Activated CD4-positive, alpha-beta T cell treated with anti-CD3 and anti-CD28 coated beads, Interleukin-2, amount 10 ng/mL, durations not matched to agents 7 days and 5 days (primary cell): Measurements from ENCODE around the gene CADPS2. TPM values are rescaled to one million over a fixed set of nuclear protein-coding genes. Genes with fewer than 3 reads are reported as not detected.

ENCODE experiments used
- CTCF ChIA-PET: fragments of 350-600 bp; sonication (Branson Sonifier 250); formaldehyde crosslinking; loops from one replicate; lab custom pipeline; 2021; ENCODE audit warnings: antibody characterized with exemption; lab: Charles Lee
- POLR2A ChIA-PET: fragments of 350-600 bp; sonication (Branson Sonifier 250); formaldehyde crosslinking; loops from one replicate; lab custom pipeline; 2021; ENCODE audit warnings: antibody characterized with exemption; lab: Charles Lee
- DNase-seq: peaks from one replicate; pipeline ENCODE4 v3.0.0-alpha.2; 2020
- H3K27ac Mint-ChIP-seq: one replicate; pipeline ENCODE4 v1.8.0; 2021; ENCODE audit warnings: mild to moderate bottlenecking, moderate library complexity, mixed read lengths
- H3K27me3 Mint-ChIP-seq: one replicate; pipeline ENCODE4 v1.8.0; 2021; ENCODE audit warnings: mixed read lengths
- H3K36me3 Mint-ChIP-seq: one replicate; pipeline ENCODE4 v1.8.0; 2021; ENCODE audit warnings: low read depth, mixed read lengths
- H3K4me1 Mint-ChIP-seq: one replicate; pipeline ENCODE4 v1.8.0; 2021; ENCODE audit warnings: mixed read lengths
- H3K4me3 Mint-ChIP-seq: one replicate; pipeline ENCODE4 v1.8.0; 2021; ENCODE audit warnings: mild to moderate bottlenecking, moderate library complexity, mixed read lengths
- H3K9me3 Mint-ChIP-seq: one replicate; pipeline ENCODE4 v1.8.0; 2021; ENCODE audit warnings: mixed read lengths
- total RNA-seq, 2 experiments: library from RNA; stranded (reverse); gene quantifications; one replicate each; pipeline ENCODE4 v1.2.3, GENCODE V29; 2021

The CADPS2 gene
- total RNA-seq, 2 experiments from 2014 or later: not detected

GRCh38 chr7:122619664-122620063 is 266.6 kb downstream of the CADPS2 start:
- H3K4me1 Mint-ChIP-seq: no peaks in the 10 kb centered on the region
- no peaks in the 10 kb centered on the region for H3K27me3 Mint-ChIP-seq
- POLR2A ChIA-PET: no interaction called here
- H3K9me3 Mint-ChIP-seq: no peaks in the 10 kb centered on the region
- no peaks in the 10 kb centered on the region for H3K36me3 Mint-ChIP-seq
- CTCF ChIA-PET: no interaction called here
- no peak overlapping the region for H3K27ac Mint-ChIP-seq
- no peak for DNase-seq
- no peak overlapping the region for H3K4me3 Mint-ChIP-seq

- Mint-ChIP-seq H3K4me3 (no peak overlapping the region), H3K9me3 (no peaks in the 10 kb centered on the region)
Measured at GRCh38 chr7:122618585-122619189, 267.6 kb downstream of the CADPS2 start.

GRCh38 chr7:122616951-122617350 is 269.3 kb downstream of the CADPS2 start:
- ChIA-PET POLR2A (no interaction called here), CTCF (interaction anchor here (0.5 kb wide), 1 partner anchor 322 kb away, joined by 4 read pairs; no protein-coding TSS in a partner anchor)
- Mint-ChIP-seq H3K36me3 (no peaks in the 10 kb centered on the region), H3K4me1 (no peaks in the 10 kb centered on the region), H3K27ac (no peak overlapping the region), H3K9me3 (no peaks in the 10 kb centered on the region), H3K27me3 (no peaks in the 10 kb centered on the region), H3K4me3 (no peak overlapping the region)
- no peak for DNase-seq

More at GRCh38 chr7:122618585-122619189, 267.6 kb downstream of the CADPS2 start:
- Mint-ChIP-seq H3K36me3 (no peaks in the 10 kb centered on the region), H3K27me3 (no peaks in the 10 kb centered on the region), H3K4me1 (no peaks in the 10 kb centered on the region), H3K27ac (no peak overlapping the region)
- ChIA-PET CTCF (interaction anchor here (0.6 kb wide), 1 partner anchor 326 kb away, joined by 3 read pairs; no protein-coding TSS in a partner anchor), POLR2A (no interaction called here)
- DNase-seq: no peak

GRCh38 chr7:122605929-122606328 is 280.3 kb downstream of the CADPS2 start:
- no peak overlapping the region for H3K27ac Mint-ChIP-seq
- CTCF ChIA-PET: no interaction called here
- no peaks in the 10 kb centered on the region for H3K4me1 Mint-ChIP-seq
- no peak for DNase-seq
- no peak overlapping the region for H3K4me3 Mint-ChIP-seq
- H3K27me3 Mint-ChIP-seq: no peaks in the 10 kb centered on the region
- no peaks in the 10 kb centered on the region for H3K36me3 Mint-ChIP-seq
- POLR2A ChIA-PET: no interaction called here
- no peaks in the 10 kb centered on the region for H3K9me3 Mint-ChIP-seq

- Mint-ChIP-seq H3K4me1 (no peaks in the 10 kb centered on the region), H3K9me3 (no peaks in the 10 kb centered on the region), H3K27me3 (no peaks in the 10 kb centered on the region), H3K36me3 (no peaks in the 10 kb centered on the region), H3K27ac (no peak overlapping the region), H3K4me3 (no peak overlapping the region)
- ChIA-PET POLR2A (no interaction called here), CTCF (no interaction called here)
- no peak for DNase-seq
Measured at GRCh38 chr7:122604251-122604650, 282.0 kb downstream of the CADPS2 start.

GRCh38 chr7:122602800-122603199 is 283.5 kb downstream of the CADPS2 start:
- ChIA-PET CTCF (no interaction called here), POLR2A (no interaction called here)
- no peaks in the 10 kb centered on the region for H3K36me3 Mint-ChIP-seq
- H3K9me3 Mint-ChIP-seq: no peaks in the 10 kb centered on the region
- H3K27me3 Mint-ChIP-seq: no peaks in the 10 kb centered on the region
- DNase-seq: no peak
- H3K27ac Mint-ChIP-seq: no peak overlapping the region
- H3K4me1 Mint-ChIP-seq: no peaks in the 10 kb centered on the region
- no peak overlapping the region for H3K4me3 Mint-ChIP-seq

GRCh38 chr7:122600630-122601029 is 285.6 kb downstream of the CADPS2 start:
- no peaks in the 10 kb centered on the region for H3K9me3 Mint-ChIP-seq
- no peaks in the 10 kb centered on the region for H3K27me3 Mint-ChIP-seq
- no peaks in the 10 kb centered on the region for H3K36me3 Mint-ChIP-seq
- POLR2A ChIA-PET: no interaction called here
- H3K27ac Mint-ChIP-seq: no peak overlapping the region
- DNase-seq: no peak
- CTCF ChIA-PET: no interaction called here
- no peak overlapping the region for H3K4me3 Mint-ChIP-seq
- H3K4me1 Mint-ChIP-seq: no peaks in the 10 kb centered on the region

GRCh38 chr7:122600042-122600441 is 286.2 kb downstream of the CADPS2 start:
- POLR2A ChIA-PET: no interaction called here

GRCh38 chr7:122597277-122597676 is 289.0 kb downstream of the CADPS2 start:
- CTCF ChIA-PET: no interaction called here
- Mint-ChIP-seq H3K4me3 (no peak overlapping the region), H3K27me3 (no peaks in the 10 kb centered on the region), H3K36me3 (no peaks in the 10 kb centered on the region), H3K9me3 (no peaks in the 10 kb centered on the region), H3K4me1 (no peaks in the 10 kb centered on the region), H3K27ac (no peak overlapping the region)
- POLR2A ChIA-PET: no interaction called here
- no peak for DNase-seq

More at GRCh38 chr7:122600042-122600441, 286.2 kb downstream of the CADPS2 start:
- Mint-ChIP-seq H3K4me3 (no peak overlapping the region), H3K4me1 (no peaks in the 10 kb centered on the region), H3K36me3 (no peaks in the 10 kb centered on the region), H3K27ac (no peak overlapping the region), H3K27me3 (no peaks in the 10 kb centered on the region), H3K9me3 (no peaks in the 10 kb centered on the region)
- CTCF ChIA-PET: no interaction called here
- no peak for DNase-seq

- H3K9me3 Mint-ChIP-seq: no peaks in the 10 kb centered on the region
- POLR2A ChIA-PET: no interaction called here
Measured at GRCh38 chr7:122595885-122596284, 290.4 kb downstream of the CADPS2 start.

GRCh38 chr7:122588621-122589020 is 297.6 kb downstream of the CADPS2 start:
- ChIA-PET POLR2A (no interaction called here), CTCF (no interaction called here)
- no peak overlapping the region for H3K4me3 Mint-ChIP-seq
- no peak overlapping the region for H3K27ac Mint-ChIP-seq
- no peaks in the 10 kb centered on the region for H3K9me3 Mint-ChIP-seq
- DNase-seq: no peak
- H3K4me1 Mint-ChIP-seq: no peaks in the 10 kb centered on the region
- no peaks in the 10 kb centered on the region for H3K27me3 Mint-ChIP-seq
- H3K36me3 Mint-ChIP-seq: no peaks in the 10 kb centered on the region

More at GRCh38 chr7:122595885-122596284, 290.4 kb downstream of the CADPS2 start:
- Mint-ChIP-seq H3K4me1 (no peaks in the 10 kb centered on the region), H3K27ac (no peak overlapping the region), H3K36me3 (no peaks in the 10 kb centered on the region), H3K4me3 (no peak overlapping the region), H3K27me3 (no peaks in the 10 kb centered on the region)
- DNase-seq: no peak
- CTCF ChIA-PET: no interaction called here

GRCh38 chr7:122584676-122585251 is 301.5 kb downstream of the CADPS2 start:
- Mint-ChIP-seq H3K36me3 (no peaks in the 10 kb centered on the region), H3K27ac (no peak overlapping the region), H3K27me3 (no peaks in the 10 kb centered on the region), H3K4me1 (no peaks in the 10 kb centered on the region), H3K4me3 (no peak overlapping the region), H3K9me3 (no peaks in the 10 kb centered on the region)
- CTCF ChIA-PET: no interaction called here
- no peak for DNase-seq
- POLR2A ChIA-PET: no interaction called here

- no peaks in the 10 kb centered on the region for H3K36me3 Mint-ChIP-seq
- no peaks in the 10 kb centered on the region for H3K9me3 Mint-ChIP-seq
- H3K4me3 Mint-ChIP-seq: no peak overlapping the region
- H3K27ac Mint-ChIP-seq: no peak overlapping the region
- H3K4me1 Mint-ChIP-seq: no peaks in the 10 kb centered on the region
- H3K27me3 Mint-ChIP-seq: no peaks in the 10 kb centered on the region
- ChIA-PET POLR2A (no interaction called here), CTCF (no interaction called here)
- DNase-seq: no peak
Measured at GRCh38 chr7:122578350-122578749, 307.9 kb downstream of the CADPS2 start.
